GM04504 (cell line): ENCODE measurements around the gene ASMT.
"Not testable (repeated sequence)": the region's sequence is repeated elsewhere in the genome, so short reads cannot be mapped to it uniquely, and the experiment has no call there.

Experiments
- DNase-seq: peaks from one replicate; pipeline ENCODE4 v3.0.0-alpha.2; 2012; ENCODE audit warnings: low read depth

ASMT gene

GRCh38 chrX:1597345-1598020, 17.4 kb upstream of the ASMT start:
- DNase-seq: no peak

GRCh38 chrX:1598021-1598875, 16.6 kb upstream of the ASMT start:
- DNase-seq: no peak

GRCh38 chrX:1598876-1599790, 15.7 kb upstream of the ASMT start:
- no peak for DNase-seq

GRCh38 chrX:1599791-1600405, 15.0 kb upstream of the ASMT start:
- no peak for DNase-seq

GRCh38 chrX:1600406-1601050, 14.3 kb upstream of the ASMT start:
- no peak for DNase-seq

- no peak for DNase-seq
Measured at GRCh38 chrX:1601051-1601767, 13.7 kb upstream of the ASMT start.

GRCh38 chrX:1601768-1602085, 13.1 kb upstream of the ASMT start:
- DNase-seq: no peak

GRCh38 chrX:1602299-1602698, 12.6 kb upstream of the ASMT start:
- DNase-seq: no peak

- DNase-seq: no peak
Measured at GRCh38 chrX:1606496-1606895, 8.4 kb upstream of the ASMT start.

- DNase-seq: no peak
Measured at GRCh38 chrX:1609311-1609710, 5.5 kb upstream of the ASMT start.

GRCh38 chrX:1609762-1610161, 5.1 kb upstream of the ASMT start:
- no peak for DNase-seq

- no peak for DNase-seq
Measured at GRCh38 chrX:1610166-1610565, 4.7 kb upstream of the ASMT start.

GRCh38 chrX:1610736-1611135, 4.1 kb upstream of the ASMT start:
- DNase-seq: no peak

GRCh38 chrX:1612641-1613286, 2.1 kb upstream of the ASMT start:
- DNase-seq: no peak

- no peak for DNase-seq
Measured at GRCh38 chrX:1618689-1619088, 3.8 kb downstream of the ASMT start.

GRCh38 chrX:1623691-1624090, 8.8 kb downstream of the ASMT start:
- DNase-seq: no peak

GRCh38 chrX:1624158-1624860, 9.4 kb downstream of the ASMT start:
- DNase-seq: not testable (repeated sequence)

GRCh38 chrX:1624861-1625215, 10.0 kb downstream of the ASMT start:
- not testable (repeated sequence) for DNase-seq

- DNase-seq: no peak
Measured at GRCh38 chrX:1629244-1629643, 14.4 kb downstream of the ASMT start.

GRCh38 chrX:1646009-1646408, 31.1 kb downstream of the ASMT start:
- no peak for DNase-seq
